SKM-1 treated with dmso at 0.1 percent for 144 hours (cell line): ENCODE data around the gene FFAR1.
"Not testable (repeated sequence)": the region's sequence is repeated elsewhere in the genome, so short reads cannot be mapped to it uniquely, and the experiment has no call there.

ENCODE experiments used
- DNase-seq: peaks from one replicate; lab custom pipeline; 2025; ENCODE audit not compliant: unreplicated experiment; lab: John Stamatoyannopoulos, UW

The FFAR1 gene

DNA sequence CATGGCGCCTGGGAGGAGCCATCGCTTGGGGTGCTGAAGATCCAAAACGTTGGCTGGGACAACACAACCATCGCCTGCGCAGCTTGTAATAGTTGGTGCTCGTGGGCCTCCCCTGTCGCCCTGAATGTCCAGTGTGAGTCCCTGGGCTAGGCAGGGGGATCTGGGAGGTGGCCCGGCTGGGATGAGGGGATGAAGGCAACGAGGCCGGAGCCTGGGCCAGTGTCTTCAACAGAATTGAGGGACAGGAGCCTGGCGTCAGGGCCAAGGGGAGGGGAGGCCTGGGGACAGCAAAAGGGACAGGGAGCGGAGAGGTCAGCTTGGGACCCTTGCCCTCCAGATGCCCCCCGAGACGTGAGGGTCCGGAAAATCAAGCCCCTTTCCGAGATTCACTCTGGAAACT is 6.7 kb upstream of the FFAR1 start:
- no peak for DNase-seq

DNA sequence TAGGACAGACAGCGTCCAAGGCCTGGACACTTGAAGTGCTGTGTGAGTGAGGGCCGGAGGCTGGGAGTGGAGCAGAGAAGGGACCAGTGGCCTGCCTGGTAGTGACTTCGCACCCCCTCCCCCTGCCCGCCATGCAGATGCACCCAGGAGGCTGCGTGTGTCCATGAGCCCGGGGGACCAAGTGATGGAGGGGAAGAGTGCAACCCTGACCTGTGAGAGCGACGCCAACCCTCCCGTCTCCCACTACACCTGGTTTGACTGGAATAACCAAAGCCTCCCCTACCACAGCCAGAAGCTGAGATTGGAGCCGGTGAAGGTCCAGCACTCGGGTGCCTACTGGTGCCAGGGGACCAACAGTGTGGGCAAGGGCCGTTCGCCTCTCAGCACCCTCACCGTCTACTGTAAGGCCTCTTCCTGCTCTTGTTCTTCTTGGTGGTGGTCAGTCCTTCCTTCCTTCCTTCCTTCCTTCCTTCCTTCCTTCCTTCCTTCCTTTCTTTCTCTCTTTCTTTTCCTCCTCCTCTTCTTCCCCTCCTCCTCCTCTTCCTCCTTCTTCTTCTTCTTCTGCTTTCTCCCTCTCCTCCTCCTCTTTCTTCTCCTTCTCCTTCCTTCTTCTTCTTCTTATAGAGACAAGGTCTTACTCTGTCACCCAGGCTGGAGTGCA is 6.0 kb upstream of the FFAR1 start:
- DNase-seq, result no peak

DNA sequence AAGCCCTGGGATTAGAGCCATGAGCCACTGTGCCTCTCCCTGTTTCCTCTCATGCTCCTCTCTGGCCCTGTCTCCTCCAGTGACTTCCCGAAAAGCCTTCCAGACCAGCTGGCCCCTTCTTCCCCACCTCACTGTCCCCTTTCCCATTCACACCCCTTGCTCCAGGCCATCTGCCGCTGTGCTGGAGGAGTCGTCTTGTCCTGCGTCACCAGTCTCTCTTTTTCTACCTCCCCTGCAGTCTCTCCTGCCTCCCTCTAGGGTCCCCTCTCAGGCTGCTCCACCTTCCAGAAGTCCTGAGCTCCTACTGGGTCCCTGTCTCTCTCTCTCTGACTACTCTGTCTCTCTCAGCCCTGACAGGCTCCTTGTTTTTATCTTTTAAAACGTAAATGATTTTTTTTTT is 5.3 kb upstream of the FFAR1 start:
- DNase-seq, result no peak

DNA sequence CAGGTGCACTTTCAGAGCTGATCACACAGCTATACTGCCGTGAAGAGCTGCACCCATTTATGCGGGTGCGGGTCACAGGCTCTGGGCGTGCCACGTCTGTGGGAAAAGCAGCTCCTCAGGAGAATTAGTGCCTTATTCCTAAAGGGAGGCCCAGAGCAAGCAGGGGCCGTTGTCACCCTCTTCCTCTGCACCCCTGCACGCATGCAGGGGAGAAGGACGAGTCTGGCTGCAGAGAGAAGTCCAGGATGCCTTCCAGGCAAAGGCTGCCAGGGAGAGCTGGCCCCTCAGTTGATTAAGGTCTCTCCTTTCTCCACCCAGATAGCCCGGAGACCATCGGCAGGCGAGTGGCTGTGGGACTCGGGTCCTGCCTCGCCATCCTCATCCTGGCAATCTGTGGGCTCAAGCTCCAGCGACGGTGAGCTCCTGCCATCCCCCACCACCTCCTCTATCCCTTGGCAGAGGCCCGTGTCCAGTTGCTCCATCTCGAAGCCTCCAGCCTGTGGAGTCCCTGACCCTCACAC is 3.1 kb upstream of the FFAR1 start:
- no peak for DNase-seq

DNA sequence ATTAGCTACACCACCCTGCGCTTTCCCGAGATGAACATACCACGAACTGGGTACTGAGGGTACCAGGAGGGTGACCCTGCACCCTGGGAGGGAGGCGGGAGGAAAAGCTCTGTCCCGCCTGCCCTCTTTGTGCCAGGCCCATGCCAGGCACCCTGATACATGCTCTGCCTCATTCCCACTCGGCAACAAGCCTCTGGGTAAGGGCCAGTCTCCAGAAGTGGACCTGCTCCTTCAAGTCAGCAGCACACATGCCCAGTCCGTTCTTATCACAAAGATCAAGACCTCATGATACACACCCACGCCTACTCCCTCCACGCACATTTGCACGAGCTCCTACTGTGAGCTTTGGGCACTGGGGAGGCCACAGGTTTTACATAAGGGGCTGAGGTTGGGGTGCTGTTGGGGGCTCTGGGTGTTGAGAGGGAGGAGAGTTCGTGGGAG is 2.0 kb upstream of the FFAR1 start:
- DNase-seq, result no peak

DNA sequence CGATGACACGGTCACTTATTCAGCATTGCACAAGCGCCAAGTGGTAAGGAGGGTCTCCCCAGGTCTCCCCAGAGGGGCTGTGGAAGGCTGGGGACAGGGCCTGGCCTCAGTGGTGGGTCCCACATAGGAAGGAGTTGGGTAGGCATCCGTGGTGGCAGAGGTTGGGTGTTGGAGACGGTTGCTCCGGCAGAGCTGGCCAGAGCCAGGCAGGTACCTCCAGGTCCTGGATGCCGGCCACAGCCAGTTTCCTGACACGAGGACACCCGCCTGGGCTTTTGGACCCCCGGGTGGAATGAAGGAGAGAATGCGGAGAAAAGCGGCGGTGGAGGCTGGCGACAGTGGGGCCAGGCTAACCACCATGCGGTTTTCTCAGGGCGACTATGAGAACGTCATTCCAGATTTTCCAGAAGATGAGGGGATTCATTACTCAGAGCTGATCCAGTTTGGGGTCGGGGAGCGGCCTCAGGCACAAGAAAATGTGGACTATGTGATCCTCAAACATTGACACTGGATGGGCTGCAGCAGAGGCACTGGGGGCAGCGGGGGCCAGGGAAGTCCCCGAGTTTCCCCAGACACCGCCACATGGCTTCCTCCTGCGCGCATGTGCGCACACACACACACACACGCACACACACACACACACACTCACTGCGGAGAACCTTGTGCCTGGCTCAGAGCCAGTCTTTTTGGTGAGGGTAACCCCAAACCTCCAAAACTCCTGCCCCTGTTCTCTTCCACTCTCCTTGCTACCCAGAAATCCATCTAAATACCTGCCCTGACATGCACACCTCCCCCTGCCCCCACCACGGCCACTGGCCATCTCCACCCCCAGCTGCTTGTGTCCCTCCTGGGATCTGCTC is 1.3 kb upstream of the FFAR1 start:
- no peak for DNase-seq

DNA sequence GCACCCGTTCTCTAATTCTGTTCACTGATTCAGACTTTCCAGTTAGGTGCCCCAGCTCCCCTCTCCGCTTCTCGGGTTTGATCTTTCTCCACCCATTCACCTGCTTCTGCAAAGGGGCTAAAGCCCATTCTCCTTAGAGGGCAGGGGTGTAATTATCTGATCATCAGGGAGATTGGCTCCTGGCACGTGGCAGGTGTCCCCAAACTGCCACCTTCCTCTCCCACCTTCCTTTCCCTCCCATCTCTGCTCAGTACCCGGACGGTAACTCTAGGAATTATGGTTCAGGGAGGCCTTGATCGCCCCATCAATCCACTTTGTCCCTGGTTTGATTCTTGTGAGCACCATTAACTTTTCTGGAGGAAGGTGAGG is 212 bp downstream of the FFAR1 start:
- no peak for DNase-seq

DNA sequence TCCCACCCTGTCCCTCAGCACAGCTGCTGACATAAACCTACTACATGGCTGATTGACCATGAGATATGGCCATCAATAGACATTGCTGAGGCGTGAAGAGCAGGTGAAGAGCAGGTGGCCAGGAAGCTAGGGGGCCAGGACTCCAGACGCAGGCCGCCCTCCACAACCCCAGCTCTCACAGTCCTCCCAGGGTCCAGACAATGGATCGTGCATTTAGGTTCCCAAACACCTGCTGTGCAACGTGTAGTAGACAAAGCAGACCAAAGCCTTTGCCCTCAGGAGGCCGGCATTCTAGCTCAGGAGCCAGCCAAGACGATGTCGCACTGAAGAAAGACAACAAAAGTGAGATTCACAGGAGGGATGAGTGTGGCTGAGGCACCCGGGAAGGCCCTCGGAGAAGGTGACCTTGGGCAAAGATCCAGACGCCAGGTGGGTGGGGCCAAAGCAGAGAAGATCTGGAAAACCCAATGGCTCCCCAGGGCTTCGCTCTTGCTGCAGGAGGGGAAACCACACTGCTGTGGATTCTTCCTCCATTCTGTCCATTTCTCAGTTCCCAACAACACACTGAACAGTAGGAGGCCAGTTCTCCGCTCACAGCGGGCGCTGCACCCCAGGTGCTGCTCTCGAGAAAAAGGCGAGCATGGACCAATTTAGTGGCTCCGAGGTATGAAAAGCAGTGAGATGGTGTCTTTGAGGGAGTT is 1.4 kb downstream of the FFAR1 start:
- DNase-seq, result no peak

DNA sequence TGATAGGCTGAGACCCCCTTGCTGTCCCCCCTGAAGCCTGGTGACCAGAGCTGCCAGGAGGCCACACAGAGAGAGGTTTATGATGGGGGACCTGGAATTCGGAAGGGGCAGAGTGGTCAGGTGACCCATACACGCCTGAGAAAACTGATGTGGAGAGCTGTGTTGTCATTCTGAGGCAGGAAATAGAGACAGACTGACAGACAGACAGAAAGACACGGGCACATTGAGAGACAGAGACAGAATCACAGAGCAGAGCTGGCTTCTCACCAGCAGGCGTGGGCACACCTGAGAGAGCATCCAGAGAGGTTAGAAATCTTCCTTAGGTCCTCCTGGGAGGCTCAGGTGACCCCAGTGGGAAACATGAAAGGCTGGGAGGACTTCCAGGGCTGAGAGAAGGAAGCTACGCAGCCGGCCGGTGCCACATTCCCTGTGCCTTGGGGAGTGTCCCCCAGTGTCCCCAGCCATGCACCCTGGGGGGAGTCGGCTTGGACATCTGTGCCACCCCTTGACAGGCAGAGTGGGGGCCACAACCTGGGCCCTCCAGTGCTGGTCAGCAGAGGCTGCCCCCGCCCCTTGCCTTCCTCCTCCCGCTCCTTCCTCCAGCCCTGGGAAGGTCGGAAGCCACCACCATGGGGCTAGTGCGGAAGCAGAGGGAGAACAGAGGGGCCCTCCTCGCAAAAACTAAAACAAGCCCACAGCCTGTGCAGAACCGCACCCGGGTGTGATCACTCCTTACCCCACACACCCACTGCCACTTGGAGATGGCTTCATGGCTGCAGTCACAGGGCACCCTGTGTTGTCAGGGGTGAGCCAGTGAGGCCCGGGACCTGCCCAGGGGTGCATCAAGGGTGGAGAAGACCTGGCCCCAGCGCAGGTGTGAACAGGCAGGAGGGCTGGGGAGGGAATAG is 2.2 kb downstream of the FFAR1 start:
- DNase-seq, result no peak

DNA sequence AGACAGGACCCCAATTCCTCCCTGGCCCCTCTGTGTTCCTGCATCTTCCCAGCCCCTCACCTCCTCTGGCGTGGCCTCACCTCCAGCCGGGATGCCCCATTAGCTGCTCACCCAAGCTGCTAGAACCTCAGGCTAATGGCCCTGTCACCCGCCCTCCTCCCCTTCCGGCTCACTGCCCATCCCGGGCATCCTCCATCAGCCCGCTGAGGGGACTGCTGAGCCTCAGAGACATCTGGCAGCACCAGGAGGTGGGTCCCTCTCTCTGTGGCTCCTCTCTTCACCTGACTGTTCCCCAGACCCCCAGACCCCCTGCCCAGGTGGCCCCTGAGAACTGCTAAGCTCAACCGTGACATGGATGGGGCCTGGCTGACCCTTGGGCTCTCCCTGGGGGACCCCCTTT is 2.9 kb downstream of the FFAR1 start:
- no peak for DNase-seq

DNA sequence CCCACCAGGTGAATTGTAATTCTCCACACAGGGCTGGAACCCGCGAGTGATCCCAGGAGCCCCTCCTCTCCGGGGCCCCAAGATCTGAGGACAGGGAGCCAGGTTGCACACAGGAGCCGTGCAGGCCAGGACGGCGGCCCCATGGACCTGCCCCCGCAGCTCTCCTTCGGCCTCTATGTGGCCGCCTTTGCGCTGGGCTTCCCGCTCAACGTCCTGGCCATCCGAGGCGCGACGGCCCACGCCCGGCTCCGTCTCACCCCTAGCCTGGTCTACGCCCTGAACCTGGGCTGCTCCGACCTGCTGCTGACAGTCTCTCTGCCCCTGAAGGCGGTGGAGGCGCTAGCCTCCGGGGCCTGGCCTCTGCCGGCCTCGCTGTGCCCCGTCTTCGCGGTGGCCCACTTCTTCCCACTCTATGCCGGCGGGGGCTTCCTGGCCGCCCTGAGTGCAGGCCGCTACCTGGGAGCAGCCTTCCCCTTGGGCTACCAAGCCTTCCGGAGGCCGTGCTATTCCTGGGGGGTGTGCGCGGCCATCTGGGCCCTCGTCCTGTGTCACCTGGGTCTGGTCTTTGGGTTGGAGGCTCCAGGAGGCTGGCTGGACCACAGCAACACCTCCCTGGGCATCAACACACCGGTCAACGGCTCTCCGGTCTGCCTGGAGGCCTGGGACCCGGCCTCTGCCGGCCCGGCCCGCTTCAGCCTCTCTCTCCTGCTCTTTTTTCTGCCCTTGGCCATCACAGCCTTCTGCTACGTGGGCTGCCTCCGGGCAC is 3.9 kb downstream of the FFAR1 start:
- DNase-seq, result no peak

DNA sequence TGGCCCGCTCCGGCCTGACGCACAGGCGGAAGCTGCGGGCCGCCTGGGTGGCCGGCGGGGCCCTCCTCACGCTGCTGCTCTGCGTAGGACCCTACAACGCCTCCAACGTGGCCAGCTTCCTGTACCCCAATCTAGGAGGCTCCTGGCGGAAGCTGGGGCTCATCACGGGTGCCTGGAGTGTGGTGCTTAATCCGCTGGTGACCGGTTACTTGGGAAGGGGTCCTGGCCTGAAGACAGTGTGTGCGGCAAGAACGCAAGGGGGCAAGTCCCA is 4.4 kb downstream of the FFAR1 start:
- DNase-seq, result no peak

DNA sequence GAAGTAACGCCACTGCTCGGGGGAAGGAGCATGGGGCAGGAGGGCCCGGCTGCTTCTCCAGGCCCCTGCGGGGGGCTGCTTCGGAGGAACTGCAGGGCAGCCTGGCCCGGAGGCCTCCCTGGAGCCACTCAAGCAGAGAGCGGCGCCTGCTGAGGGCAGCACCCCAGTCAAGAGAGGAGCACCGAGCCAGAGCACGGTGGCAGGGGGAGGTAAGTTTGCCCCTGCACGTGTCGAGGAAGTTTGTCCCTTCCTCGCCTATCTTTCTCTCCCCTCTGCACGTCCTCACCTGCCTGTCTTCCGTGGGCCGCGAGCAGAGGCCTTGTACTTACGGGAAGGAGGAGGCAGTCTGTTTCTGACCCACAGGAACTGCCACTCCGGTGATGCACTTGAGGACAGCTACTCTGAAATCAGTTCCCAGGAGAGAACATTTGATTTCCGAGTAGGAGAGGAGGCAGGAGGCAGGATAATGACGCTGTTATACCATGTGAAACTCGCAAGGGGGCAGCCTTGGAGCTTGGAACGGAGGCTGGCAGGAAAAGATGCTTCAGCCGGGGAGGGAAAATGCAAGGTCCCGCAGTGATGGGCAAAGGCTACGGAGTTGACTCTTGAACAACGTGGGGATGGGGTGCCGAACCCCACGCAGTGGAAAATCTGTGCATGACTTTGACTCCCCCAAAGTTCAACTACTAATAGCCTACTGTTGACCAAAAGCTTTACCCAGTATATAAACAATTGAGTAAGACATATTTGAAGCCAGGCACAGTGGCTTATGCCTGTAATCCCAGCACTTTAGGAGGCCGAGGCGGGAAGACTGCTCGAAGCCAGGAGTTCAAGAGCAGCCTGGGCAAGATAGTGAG is 5.0 kb downstream of the FFAR1 start:
- peak; percentile 65 for DNase-seq

DNA sequence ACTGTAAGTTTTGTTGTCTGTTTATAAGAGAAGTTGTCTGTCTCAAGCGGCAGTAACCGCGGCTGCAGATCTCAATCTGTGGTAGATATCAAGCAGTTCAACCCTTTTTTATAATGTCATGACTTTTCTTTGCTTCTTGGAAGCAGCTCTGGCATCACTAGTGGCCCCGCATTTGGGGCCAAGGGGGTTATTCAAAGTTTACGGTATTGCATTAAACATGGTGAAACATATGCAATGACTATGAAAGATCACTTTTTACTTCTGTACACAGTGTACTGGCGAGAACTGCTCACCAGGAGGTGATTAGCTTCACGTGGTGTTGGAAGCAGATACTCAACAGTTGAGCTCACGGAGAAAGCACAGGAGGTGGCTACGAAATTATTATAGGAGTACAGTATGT is 5.9 kb downstream of the FFAR1 start:
- no peak for DNase-seq

DNA sequence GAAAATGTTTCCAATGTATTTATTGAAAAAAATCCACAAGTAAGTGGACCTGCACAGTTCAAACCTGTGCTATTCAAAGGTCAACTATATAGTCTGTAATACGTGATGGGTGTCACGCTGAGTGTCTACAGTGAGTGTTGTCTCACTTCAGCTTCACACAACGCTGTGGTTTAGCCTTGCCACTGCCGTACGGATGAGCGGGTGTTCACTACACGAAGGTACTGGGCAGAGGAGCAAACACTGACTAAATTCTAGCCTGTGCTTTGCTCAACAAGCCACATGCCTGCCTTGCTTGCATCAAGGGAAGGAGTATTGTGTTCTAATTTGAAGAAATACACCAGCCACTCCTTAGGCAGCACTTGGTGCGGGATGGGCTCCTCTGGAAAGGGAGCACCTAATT is 7.2 kb downstream of the FFAR1 start:
- DNase-seq, result no peak

DNA sequence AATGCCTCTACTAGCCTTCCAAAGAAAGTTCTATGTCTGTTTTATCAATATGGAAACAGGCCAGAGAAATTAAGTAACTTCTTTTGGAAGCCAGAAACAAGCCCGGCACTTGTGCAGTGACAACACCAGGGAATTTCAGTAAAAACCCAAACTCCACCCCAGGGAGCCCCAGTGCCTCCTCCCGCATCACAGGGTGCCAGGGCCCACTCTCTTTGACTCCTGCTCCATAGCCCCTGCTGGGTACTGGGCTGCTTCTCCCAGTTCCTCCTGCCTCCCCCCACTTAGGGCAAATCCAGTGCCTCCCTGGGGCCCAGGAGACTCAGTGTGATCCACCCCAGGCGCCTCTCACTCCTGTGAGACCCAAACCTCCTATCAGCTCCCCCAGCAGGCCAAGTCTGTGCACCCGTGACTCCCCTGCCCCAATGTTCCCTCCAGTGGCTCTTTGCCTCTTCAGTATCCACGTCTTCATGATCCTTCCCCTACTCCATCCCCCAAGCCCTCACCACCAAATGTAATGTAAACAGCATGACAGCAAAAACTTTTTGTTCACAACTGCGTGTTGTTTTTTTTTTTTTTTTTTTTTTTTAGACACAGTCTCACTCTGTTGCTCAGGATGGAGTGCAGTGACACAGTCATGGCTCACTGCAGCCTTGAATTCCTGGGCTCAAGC is 8.2 kb downstream of the FFAR1 start:
- DNase-seq, result no peak

DNA sequence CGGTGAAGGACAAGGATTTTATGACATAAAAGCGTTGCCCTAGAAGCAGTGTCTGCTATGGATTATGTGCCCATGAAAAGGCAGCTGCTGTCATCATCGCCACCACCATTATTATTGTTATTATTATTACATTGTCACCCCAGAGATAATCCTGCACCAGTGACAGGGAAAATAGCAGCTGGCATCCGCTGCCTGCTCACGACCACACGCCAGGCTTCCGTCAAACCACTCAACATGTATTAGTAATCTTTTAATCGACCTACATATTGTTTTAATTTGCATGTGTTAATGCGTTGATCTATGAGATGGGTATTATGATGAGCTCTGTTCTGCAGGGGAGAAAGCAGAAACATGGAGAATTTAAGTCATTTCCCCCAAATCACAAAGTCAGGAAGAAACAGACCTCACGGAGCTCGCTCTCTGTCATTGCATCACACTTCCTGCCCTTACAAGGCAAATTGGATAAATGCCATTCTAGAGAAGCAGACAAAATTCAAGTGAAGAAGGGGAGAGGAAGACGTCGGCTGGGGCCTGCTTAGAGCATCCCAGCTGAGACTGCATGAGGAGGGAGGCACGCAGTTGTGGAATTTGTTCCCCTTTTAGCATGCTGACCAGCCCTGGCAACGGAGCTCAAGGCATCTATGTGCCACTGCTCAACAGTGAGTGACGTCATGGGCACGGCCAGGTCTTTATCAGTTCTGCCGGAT is 10.3 kb downstream of the FFAR1 start, which contains the start of gene FFAR3:
Gene FFAR3, plus strand, starts transcription at position 594 of the 707 bp plus-strand sequence. CDS start 431 bp downstream, outside the sequence.
- peak; percentile 71 for DNase-seq

DNA sequence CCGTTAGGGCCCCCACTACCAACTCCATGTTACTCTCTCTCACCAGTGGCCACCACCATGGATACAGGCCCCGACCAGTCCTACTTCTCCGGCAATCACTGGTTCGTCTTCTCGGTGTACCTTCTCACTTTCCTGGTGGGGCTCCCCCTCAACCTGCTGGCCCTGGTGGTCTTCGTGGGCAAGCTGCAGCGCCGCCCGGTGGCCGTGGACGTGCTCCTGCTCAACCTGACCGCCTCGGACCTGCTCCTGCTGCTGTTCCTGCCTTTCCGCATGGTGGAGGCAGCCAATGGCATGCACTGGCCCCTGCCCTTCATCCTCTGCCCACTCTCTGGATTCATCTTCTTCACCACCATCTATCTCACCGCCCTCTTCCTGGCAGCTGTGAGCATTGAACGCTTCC is 11.1 kb downstream of the FFAR1 start:
- not testable (repeated sequence) for DNase-seq
